Endothelial cell of umbilical vein (primary cell): ENCODE data around the gene ACTN1. TPM values are rescaled to one million over a fixed set of nuclear protein-coding genes. Genes with fewer than 3 reads are reported as not detected.

Experiments used
- BruUV-seq: library from RNA; stranded (reverse); fragments of 400-500 nt; replicated peaks from 2 replicates; lab custom pipeline; 2021; lab: Mats Ljungman, UMichigan
- CTCF ChIA-PET: fragments of 300-600, 350-600 bp; sonication (Branson Sonifier 250); formaldehyde crosslinking; loops from one replicate; lab custom pipeline; 2021; ENCODE audit warnings: antibody characterized with exemption, inconsistent platforms; lab: Charles Lee
- POLR2A ChIA-PET: fragments of 300-600, 350-600 bp; sonication (Branson Sonifier 250); formaldehyde crosslinking; loops from one replicate; lab custom pipeline; 2021; ENCODE audit warnings: antibody characterized with exemption, inconsistent platforms; lab: Charles Lee
- DNase-seq: peaks from one replicate; pipeline ENCODE4 v3.0.0-alpha.2; 2011; ENCODE audit warnings: low read depth, low spot score
- FAIRE-seq: peaks from 2 replicates; lab custom pipeline; 2011; peaks lifted over from hg19 to GRCh38; lab: Jason Lieb, UNC
- H2AFZ ChIP-seq: 2 replicates; pipeline ENCODE4 v1.6.0; 2012; ENCODE audit warnings: low read depth, low read length, control low read depth, inconsistent platforms
- H3K27ac ChIP-seq: 2 replicates; pipeline ENCODE4 v1.5.1; 2011; ENCODE audit warnings: low read depth, mild to moderate bottlenecking, control low read depth, low read length, moderate library complexity; ENCODE audit not compliant: insufficient read depth
- H3K27me3 ChIP-seq, 2 experiments: 2 replicates each; pipeline versions ENCODE4 v1.6.0 to v1.6.1; 2011; ENCODE audit warnings: low read length in 2 of 2, mixed read lengths in 1 of 2; ENCODE audit not compliant: control insufficient read depth in 2 of 2, insufficient read depth in 2 of 2
- H3K36me3 ChIP-seq, 2 experiments: 2 replicates in 1 of 2; 3 replicates in 1 of 2; pipeline ENCODE4 v1.5.1; 2011; ENCODE audit warnings: low read length in 2 of 2, mild to moderate bottlenecking in 1 of 2, moderate library complexity in 1 of 2; ENCODE audit not compliant: control insufficient read depth in 2 of 2, insufficient read depth in 2 of 2; ENCODE audit errors: extremely low read depth in 1 of 2
- H3K4me1 ChIP-seq: 3 replicates; pipeline ENCODE4 v1.5.1; 2011; ENCODE audit warnings: mild to moderate bottlenecking, low read length; ENCODE audit not compliant: control insufficient read depth, insufficient read depth; ENCODE audit errors: extremely low read depth
- H3K4me2 ChIP-seq: 2 replicates; pipeline ENCODE4 v1.6.1; 2011; ENCODE audit warnings: low read length, control low read depth, mixed read lengths; ENCODE audit not compliant: insufficient read depth
- H3K4me3 ChIP-seq, 3 experiments: fragments of 200-600 bp in 1 of 3; sonication (generic), shearing (Covaris generic) in 1 of 3; replicated peaks in 1 of 3; 2 replicates each; pipeline ENCODE4 v1.5.1; 2011 to 2016; ENCODE audit warnings: control low read depth in 3 of 3, low read length in 3 of 3, mild to moderate bottlenecking in 2 of 3, inconsistent platforms in 1 of 3, low read depth in 1 of 3, moderate library complexity in 1 of 3; ENCODE audit not compliant: insufficient read depth in 1 of 3
- H3K79me2 ChIP-seq: 2 replicates; pipeline ENCODE4 v1.6.0; 2012; ENCODE audit warnings: low read length, inconsistent platforms; ENCODE audit not compliant: control insufficient read depth, insufficient read depth
- H3K9ac ChIP-seq: replicated peaks from 2 replicates; pipeline ENCODE3; 2011; ENCODE audit warnings: low read length, control low read depth; ENCODE audit not compliant: insufficient read depth; ENCODE audit errors: extremely low read depth
- H3K9me1 ChIP-seq: replicated peaks from 3 replicates; pipeline ENCODE4 v1.6.0; 2011; ENCODE audit warnings: mild to moderate bottlenecking, low read length; ENCODE audit not compliant: control insufficient read depth, insufficient read depth; ENCODE audit errors: extremely low read depth
- H3K9me3 ChIP-seq: replicated peaks from 2 replicates; pipeline ENCODE4 v1.5.1; 2012; ENCODE audit warnings: low read length, inconsistent platforms; ENCODE audit not compliant: control insufficient read depth, insufficient read depth
- H4K20me1 ChIP-seq: replicated peaks from 2 replicates; pipeline ENCODE3; 2011; ENCODE audit warnings: mild to moderate bottlenecking, low read length; ENCODE audit not compliant: control insufficient read depth, insufficient read depth; ENCODE audit errors: extremely low read depth
- CTCF ChIP-seq, 2 donors: IDR thresholded peaks; 1 replicate in 1 of 2; 2 replicates in 1 of 2; pipeline ENCODE4 v1.5.1; 2011; ENCODE audit warnings: low read length in 2 of 2, mild to moderate bottlenecking in 2 of 2, moderate library complexity in 2 of 2, control low read depth in 1 of 2, inconsistent platforms in 1 of 2, low read depth in 1 of 2; ENCODE audit not compliant: insufficient read depth in 1 of 2; ENCODE audit errors: extremely low read depth in 1 of 2
- FOS ChIP-seq: IDR thresholded peaks from 2 replicates; pipeline ENCODE4 v1.6.1; 2011; ENCODE audit warnings: mild to moderate bottlenecking, low read length, moderate library complexity, borderline replicate concordance; ENCODE audit not compliant: insufficient read depth
- GATA2 ChIP-seq: IDR thresholded peaks from 2 replicates; pipeline ENCODE4 v1.7.0; 2011; ENCODE audit warnings: low read depth, mild to moderate bottlenecking, moderate library complexity, mixed read lengths, low read length; ENCODE audit not compliant: insufficient read length, insufficient read depth
- JUN ChIP-seq: IDR thresholded peaks from 2 replicates; pipeline ENCODE4 v1.6.1; 2011; ENCODE audit warnings: borderline replicate concordance, low read depth; ENCODE audit not compliant: insufficient read length, insufficient read depth
- MAX ChIP-seq: IDR thresholded peaks from 2 replicates; pipeline ENCODE4 v1.6.1; 2011; ENCODE audit not compliant: insufficient read depth, insufficient read length
- POLR2AphosphoS5 ChIP-seq: IDR thresholded peaks from 2 replicates; pipeline ENCODE4 v1.6.1; 2012; ENCODE audit warnings: low read depth, mild to moderate bottlenecking, control low read depth, low read length, moderate library complexity; ENCODE audit not compliant: insufficient read depth
- dilution Hi-C: fragments of 300-500 bp; cut with MboI; formaldehyde crosslinking; loops from one replicate; pipeline ENCODE4 v1.15.0; 2019; ENCODE audit warnings: low sequenced_read_pairs; ENCODE audit not compliant: extremely low pct_ligation_motif_present
- intact Hi-C: fragments of 100-400 bp; cut with micrococcal nuclease; formaldehyde crosslinking; loops from one replicate; pipeline ENCODE4 v1.10.0; 2022
- polyA plus RNA-seq, 4 experiments: library from polyadenylated mRNA; depleted of rRNA in 3 of 4; stranded (reverse) in 3 of 4; unstranded in 1 of 4; fragments of >200 nt; gene quantifications; 2 replicates each; pipeline versions ENCODE4 v1.2.1 to v1.2.3, GENCODE V29; 2011 to 2012; ENCODE audit warnings: missing spikeins in 1 of 4
- total RNA-seq: library from RNA; stranded (reverse); gene quantifications from 2 replicates; pipeline ENCODE4 v1.2.3, GENCODE V29; 2021

Gene ACTN1
- total and polyA plus RNA-seq, 2 donors (not counting 3 experiments of a cell fraction or from before 2014, with no cell fraction given): 442 to 463 TPM

- Histone ChIP-seq H3K9me3 (peaks cover 1% of the 10 kb centered on the region), H3K4me3 (no peak overlapping the region), H3K4me2 (no peak overlapping the region), H3K79me2 (no peaks in the 10 kb centered on the region), H3K9me1 (no peaks in the 10 kb centered on the region), H3K9ac (no peak overlapping the region), H4K20me1 (no peaks in the 10 kb centered on the region), H3K36me3 (no peaks in the 10 kb centered on the region), H3K27ac (no peak overlapping the region), H3K4me1 (no peaks in the 10 kb centered on the region), H3K27me3 (no peaks in the 10 kb centered on the region), H2AFZ (no peak overlapping the region)
- ChIA-PET POLR2A (no interaction called here), CTCF (interaction anchor here (1.5 to 6.9 kb wide), 3 partner anchors 236 to 242 kb away, joined by 3 to 36 read pairs (median 13); no protein-coding TSS in a partner anchor)
- DNase-seq (no peak), FAIRE-seq (no peak)
- no TSS peak for BruUV-seq
- no peak for TF ChIP-seq GATA2
- no peak for TF ChIP-seq MAX
- intact Hi-C loops: no loop called here
- dilution Hi-C loops: no loop called here
These were observed 113.6 kb downstream of the ACTN1 start for GRCh38 chr14:68865542-68865941.

GRCh38 chr14:68864361-68864750 is 114.7 kb downstream of the ACTN1 start:
- H3K9ac ChIP-seq: no peak overlapping the region
- H3K9me1 ChIP-seq: no peaks in the 10 kb centered on the region
- H3K4me2 ChIP-seq: no peak overlapping the region
- FAIRE-seq (peak; percentile 53), DNase-seq (no peak)
- H3K27ac ChIP-seq: no peak overlapping the region
- dilution Hi-C loops: no loop called here
- intact Hi-C loops: no loop called here
- POLR2A ChIA-PET: no interaction called here
- no TSS peak for BruUV-seq
- no peaks in the 10 kb centered on the region for H3K36me3 ChIP-seq
- no peaks in the 10 kb centered on the region for H4K20me1 ChIP-seq
- CTCF ChIA-PET: interaction anchor here (0.6 to 6.9 kb wide), 6 partner anchors 19 to 244 kb away, joined by 3 to 83 read pairs (median 8); no protein-coding TSS in a partner anchor
- H3K9me3 ChIP-seq: peaks cover 1% of the 10 kb centered on the region
- no peak overlapping the region for H2AFZ ChIP-seq
- H3K4me3 ChIP-seq: no peak overlapping the region
- TF ChIP-seq MAX: no peak
- TF ChIP-seq POLR2AphosphoS5: no peak
- no peak for TF ChIP-seq FOS
- no peak for TF ChIP-seq CTCF (IDR thresholded peaks at IDR 0.05; ENCODE audit: extremely low read depth in 1 of 2, insufficient read depth in 1 of 2, low read depth in 1 of 2, low read length in 2 of 2)
- TF ChIP-seq GATA2: no peak
- no peak for TF ChIP-seq JUN
- no peaks in the 10 kb centered on the region for H3K79me2 ChIP-seq
- H3K4me1 ChIP-seq: no peaks in the 10 kb centered on the region
- no peaks in the 10 kb centered on the region for H3K27me3 ChIP-seq
